IPS-NIHi7 (cell line): ENCODE data around the gene CYRIA.

Experiments
- DNase-seq: peaks from one replicate; pipeline ENCODE4 v3.0.0; 2012; ENCODE audit warnings: mixed read lengths; ENCODE audit errors: extremely low spot score

Gene CYRIA

GRCh38 chr2:16629770-16630169 lies 35.9 kb downstream of the CYRIA start:
- DNase-seq: no peak

- no peak for DNase-seq
These were observed 36.6 kb downstream of the CYRIA start for GRCh38 chr2:16629044-16629443.

GRCh38 chr2:16628314-16628713 lies 37.3 kb downstream of the CYRIA start:
- DNase-seq: no peak

- no peak for DNase-seq
These were observed 38.5 kb downstream of the CYRIA start for GRCh38 chr2:16626997-16627605.

GRCh38 chr2:16626497-16626896 lies 39.1 kb downstream of the CYRIA start:
- no peak for DNase-seq

GRCh38 chr2:16625759-16626158 lies 39.9 kb downstream of the CYRIA start:
- no peak for DNase-seq

- DNase-seq: peak; percentile 37
These were observed 40.4 kb downstream of the CYRIA start for GRCh38 chr2:16625201-16625729.

- DNase-seq: no peak
These were observed 41.2 kb downstream of the CYRIA start for GRCh38 chr2:16624436-16624780.

GRCh38 chr2:16623564-16624435 lies 41.8 kb downstream of the CYRIA start:
- DNase-seq: no peak

GRCh38 chr2:16623031-16623430 lies 42.6 kb downstream of the CYRIA start:
- no peak for DNase-seq

- no peak for DNase-seq
These were observed 43.1 kb downstream of the CYRIA start for GRCh38 chr2:16622399-16622968.

GRCh38 chr2:16621316-16621715 lies 44.3 kb downstream of the CYRIA start:
- DNase-seq: no peak

GRCh38 chr2:16620590-16620989 lies 45.0 kb downstream of the CYRIA start:
- DNase-seq: no peak

GRCh38 chr2:16619576-16620245 lies 45.9 kb downstream of the CYRIA start:
- DNase-seq: no peak

- DNase-seq: peak; percentile 67
These were observed 48.1 kb downstream of the CYRIA start for GRCh38 chr2:16617282-16618266.
